Measurements from ENCODE around the gene FBXW10. TPM values are rescaled to one million over a fixed set of nuclear protein-coding genes. Genes with fewer than 3 reads are reported as not detected.
"Not testable (repeated sequence)": the region's sequence is repeated elsewhere in the genome, so short reads cannot be mapped to it uniquely, and the experiment has no call there.

The FBXW10 gene, protein sequence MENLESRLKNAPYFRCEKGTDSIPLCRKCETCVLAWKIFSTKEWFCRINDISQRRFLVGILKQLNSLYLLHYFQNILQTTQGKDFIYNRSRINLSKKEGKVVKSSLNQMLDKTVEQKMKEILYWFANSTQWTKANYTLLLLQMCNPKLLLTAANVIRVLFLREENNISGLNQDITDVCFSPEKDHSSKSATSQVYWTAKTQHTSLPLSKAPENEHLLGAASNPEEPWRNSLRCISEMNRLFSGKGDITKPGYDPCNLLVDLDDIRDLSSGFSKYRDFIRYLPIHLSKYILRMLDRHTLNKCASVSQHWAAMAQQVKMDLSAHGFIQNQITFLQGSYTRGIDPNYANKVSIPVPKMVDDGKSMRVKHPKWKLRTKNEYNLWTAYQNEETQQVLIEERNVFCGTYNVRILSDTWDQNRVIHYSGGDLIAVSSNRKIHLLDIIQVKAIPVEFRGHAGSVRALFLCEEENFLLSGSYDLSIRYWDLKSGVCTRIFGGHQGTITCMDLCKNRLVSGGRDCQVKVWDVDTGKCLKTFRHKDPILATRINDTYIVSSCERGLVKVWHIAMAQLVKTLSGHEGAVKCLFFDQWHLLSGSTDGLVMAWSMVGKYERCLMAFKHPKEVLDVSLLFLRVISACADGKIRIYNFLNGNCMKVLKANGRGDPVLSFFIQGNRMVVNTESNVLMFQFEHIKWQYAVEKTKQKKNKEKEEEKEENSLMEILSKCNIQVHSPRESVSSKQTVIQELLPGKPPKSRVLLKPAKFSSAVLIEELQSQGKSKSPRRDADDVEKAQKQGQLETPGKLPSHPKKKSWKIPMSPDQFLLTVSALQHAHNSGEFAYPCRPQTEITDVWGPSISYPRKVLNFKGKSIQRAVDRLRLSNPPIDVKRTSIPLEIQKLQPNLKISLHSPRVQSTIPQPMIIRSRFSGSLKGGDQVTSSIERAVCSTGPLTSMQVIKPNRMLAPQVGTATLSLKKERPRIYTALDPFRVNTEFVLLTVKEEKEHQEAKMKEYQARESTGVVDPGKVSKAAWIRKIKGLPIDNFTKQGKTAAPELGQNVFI
- total RNA-seq (2021; fragmentation: NEBNext Ultra II Directional; extraction: Animal tissue kit (Norgen Biotek cat#: 25700)), result not detected in 2 replicates
- polyA plus RNA-seq (2011; rRNA removed), result not detected in 2 replicates
- 0.03 TPM for polyA plus RNA-seq (2011; cell fraction: cytosol; rRNA removed)
- not detected for polyA plus RNA-seq (2011; cell fraction: nucleus; rRNA removed)
- polyA plus RNA-seq (2012, experiment 1 of 2), result 0.08 TPM in 1 of 4 replicates, not detected in the others
- not detected for polyA plus RNA-seq (2012, experiment 2 of 2)
- polyA plus RNA-seq (2013, experiment 1 of 2), result 0.02 TPM
- 0.02 TPM for polyA plus RNA-seq (2013, experiment 2 of 2)
- polyA minus RNA-seq (2011; rRNA and poly(A)+ RNA removed), result not detected in 2 replicates
- not detected for polyA minus RNA-seq (2011; cell fraction: cytosol; rRNA and poly(A)+ RNA removed)
- polyA minus RNA-seq (2011; cell fraction: nucleus; rRNA and poly(A)+ RNA removed), result 0.20 TPM
- long read RNA-seq, experiment 1, result 0 reads
- long read RNA-seq, experiment 2, result 0 reads

DNA sequence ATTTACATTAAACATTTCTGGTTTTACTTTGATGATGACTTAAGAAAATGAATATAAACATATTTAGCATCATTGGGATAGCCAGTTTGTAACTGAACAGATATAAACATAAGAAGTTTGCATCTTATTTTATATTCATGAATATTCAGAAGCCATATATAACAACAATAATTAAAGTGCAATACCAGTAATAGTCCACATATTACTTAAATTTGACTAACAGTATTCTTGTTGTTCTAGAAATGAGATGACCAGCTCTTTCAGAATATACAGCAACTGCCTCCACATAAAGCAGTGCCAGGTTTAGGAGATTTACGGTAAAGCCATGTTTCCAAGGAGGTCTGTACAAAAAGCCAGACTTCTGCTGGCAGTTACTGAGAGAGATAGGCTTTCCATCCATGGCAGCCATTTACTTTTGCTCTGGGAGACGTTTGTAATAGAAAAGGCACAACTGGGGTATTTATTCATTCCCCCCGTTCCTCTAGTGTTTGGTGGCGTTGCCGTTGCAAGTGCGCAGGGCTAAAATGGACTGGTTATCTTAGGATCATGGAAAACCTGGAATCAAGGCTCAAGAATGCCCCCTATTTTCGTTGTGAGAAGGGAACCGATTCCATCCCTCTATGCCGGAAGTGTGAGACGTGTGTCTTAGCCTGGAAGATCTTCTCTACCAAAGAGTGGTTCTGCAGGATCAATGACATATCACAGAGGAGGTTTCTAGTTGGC, at the start of gene FBXW10:
Gene FBXW10, plus strand, starts transcription at position 356 of the 723 bp plus-strand sequence. Its CDS starts 191 bp downstream, at position 547.
- DNase-seq (ENCODE audit: low read depth in 1 of 2, low spot score in 2 of 2); H3K36me3 ChIP-seq (ENCODE audit: control insufficient read depth in 2 of 4, insufficient read depth in 4 of 4, low read length in 3 of 4); H2AK5ac ChIP-seq (ENCODE audit: low read depth, low read length); H2BK12ac ChIP-seq (ENCODE audit: low read depth, low read length); H3K9me3 ChIP-seq (ENCODE audit: insufficient read depth in 2 of 2, low read depth in 1 of 2, low read length in 1 of 2); H4K8ac ChIP-seq (ENCODE audit: extremely low read depth, insufficient read depth, low read length); POLR2A ChIA-PET (ENCODE audit: partially characterized antibody); H3K9ac ChIP-seq (replicated peaks in 1 of 4; ENCODE audit: extremely low read depth in 1 of 4, low read depth in 3 of 4, low read length in 3 of 4); H4K91ac ChIP-seq (replicated peaks; ENCODE audit: insufficient read length, low read length); H2BK20ac ChIP-seq (ENCODE audit: low read length); H4K20me1 ChIP-seq (replicated peaks in 1 of 2; ENCODE audit: control insufficient read depth in 1 of 2, insufficient read depth in 2 of 2, low read length in 2 of 2); H3K4me1 ChIP-seq (replicated peaks in 1 of 4; ENCODE audit: control insufficient read depth in 3 of 4, insufficient read depth in 4 of 4, low read length in 3 of 4); H2BK120ac ChIP-seq (replicated peaks; ENCODE audit: low read depth, low read length); H3K56ac ChIP-seq (replicated peaks; ENCODE audit: insufficient read length, low read depth, low read length); H2BK5ac ChIP-seq (ENCODE audit: low read depth, low read length); CTCF ChIA-PET (ENCODE audit: partially characterized antibody); H3K4me3 ChIP-seq (ENCODE audit: extremely low read depth in 1 of 4, insufficient read depth in 2 of 4, low read depth in 3 of 4, low read length in 4 of 4); H3K4me2 ChIP-seq (ENCODE audit: insufficient read depth in 1 of 2, low read depth in 2 of 2, low read length in 2 of 2); H3K4ac ChIP-seq (replicated peaks; ENCODE audit: insufficient read length, low read depth, low read length); H3K23ac ChIP-seq (ENCODE audit: insufficient read length); H4K5ac ChIP-seq (ENCODE audit: insufficient read length, low read depth, low read length); H2AFZ ChIP-seq (ENCODE audit: low read length); H3K14ac ChIP-seq (ENCODE audit: insufficient read length); H3K79me2 ChIP-seq (ENCODE audit: control insufficient read depth in 1 of 2, insufficient read depth in 2 of 2, low read length in 2 of 2); H3K27me3 ChIP-seq (replicated peaks in 1 of 4; ENCODE audit: control insufficient read depth in 3 of 4, extremely low read depth in 1 of 4, insufficient read depth in 3 of 4, low read length in 3 of 4); H3K18ac ChIP-seq (ENCODE audit: extremely low read depth, low read length); H3K79me1 ChIP-seq (ENCODE audit: low read depth, low read length); H3K27ac ChIP-seq (ENCODE audit: low read depth, low read length); H2BK15ac ChIP-seq (ENCODE audit: low read length); H3K23me2 ChIP-seq (ENCODE audit: low read depth, low read length): not testable (repeated sequence)
- peak; percentile 68 for FAIRE-seq
- WGBS, 2 experiments (ENCODE audit: extremely low coverage in 1 of 2, insufficient coverage in 1 of 2, insufficient read length in 1 of 2, insufficient replicate concordance in 2 of 2, low coverage in 1 of 2, low lambda C conversion rate in 2 of 2, missing lambda C conversion rate in 1 of 2), result 56% methylated on average over 9 of the region's 10 CpGs; no CpG with 5 or more reads in 1 of the 2 experiments
